ENCODE measurements around the gene RDH5. TPM values are rescaled to one million over a fixed set of nuclear protein-coding genes. Genes with fewer than 3 reads are reported as not detected.

Gene RDH5
- total RNA-seq, 1 donor from 2014 or later, result 11.2 TPM

DNA sequence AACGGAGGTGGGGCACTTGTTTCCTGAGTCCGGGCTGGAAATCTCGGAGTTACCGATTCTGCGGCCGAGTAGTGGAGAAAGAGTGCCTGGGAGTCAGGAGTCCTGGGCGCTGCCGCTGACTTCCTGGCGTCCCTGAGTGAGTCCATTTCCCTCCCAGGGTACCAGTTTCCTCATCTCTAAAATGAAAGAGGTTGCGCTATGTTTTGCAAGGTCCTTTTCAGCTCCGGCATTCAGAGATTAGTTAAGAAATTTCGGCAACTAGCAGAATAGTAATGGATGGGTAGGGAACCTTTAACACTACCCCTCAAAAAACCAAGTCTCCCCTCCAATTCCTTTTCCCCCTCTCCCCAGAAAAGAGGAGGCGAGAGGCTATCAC, 3.6 kb upstream of the RDH5 start:
- H3K36me3 Mint-ChIP-seq, result no peaks in the 10 kb centered on the region
- peaks cover 24% of the 10 kb centered on the region for H3K27me3 Mint-ChIP-seq (ENCODE audit: low read depth)
- no peak for DNase-seq (ENCODE audit: low spot score in 2 of 2, unreplicated experiment in 2 of 2)
- H3K9me3 Mint-ChIP-seq, result no peaks in the 10 kb centered on the region
- H3K4me1 Mint-ChIP-seq, result peaks cover 34% of the 10 kb centered on the region
- H3K27ac Mint-ChIP-seq, result peak overlapping the region; percentile 98
- TF ChIP-seq, protein P1, sequence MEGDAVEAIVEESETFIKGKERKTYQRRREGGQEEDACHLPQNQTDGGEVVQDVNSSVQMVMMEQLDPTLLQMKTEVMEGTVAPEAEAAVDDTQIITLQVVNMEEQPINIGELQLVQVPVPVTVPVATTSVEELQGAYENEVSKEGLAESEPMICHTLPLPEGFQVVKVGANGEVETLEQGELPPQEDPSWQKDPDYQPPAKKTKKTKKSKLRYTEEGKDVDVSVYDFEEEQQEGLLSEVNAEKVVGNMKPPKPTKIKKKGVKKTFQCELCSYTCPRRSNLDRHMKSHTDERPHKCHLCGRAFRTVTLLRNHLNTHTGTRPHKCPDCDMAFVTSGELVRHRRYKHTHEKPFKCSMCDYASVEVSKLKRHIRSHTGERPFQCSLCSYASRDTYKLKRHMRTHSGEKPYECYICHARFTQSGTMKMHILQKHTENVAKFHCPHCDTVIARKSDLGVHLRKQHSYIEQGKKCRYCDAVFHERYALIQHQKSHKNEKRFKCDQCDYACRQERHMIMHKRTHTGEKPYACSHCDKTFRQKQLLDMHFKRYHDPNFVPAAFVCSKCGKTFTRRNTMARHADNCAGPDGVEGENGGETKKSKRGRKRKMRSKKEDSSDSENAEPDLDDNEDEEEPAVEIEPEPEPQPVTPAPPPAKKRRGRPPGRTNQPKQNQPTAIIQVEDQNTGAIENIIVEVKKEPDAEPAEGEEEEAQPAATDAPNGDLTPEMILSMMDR (IDR thresholded peaks at IDR 0.05; ENCODE audit: unreplicated experiment), result no peak
- peak overlapping the region; percentile 93 for H3K4me3 Mint-ChIP-seq

DNA sequence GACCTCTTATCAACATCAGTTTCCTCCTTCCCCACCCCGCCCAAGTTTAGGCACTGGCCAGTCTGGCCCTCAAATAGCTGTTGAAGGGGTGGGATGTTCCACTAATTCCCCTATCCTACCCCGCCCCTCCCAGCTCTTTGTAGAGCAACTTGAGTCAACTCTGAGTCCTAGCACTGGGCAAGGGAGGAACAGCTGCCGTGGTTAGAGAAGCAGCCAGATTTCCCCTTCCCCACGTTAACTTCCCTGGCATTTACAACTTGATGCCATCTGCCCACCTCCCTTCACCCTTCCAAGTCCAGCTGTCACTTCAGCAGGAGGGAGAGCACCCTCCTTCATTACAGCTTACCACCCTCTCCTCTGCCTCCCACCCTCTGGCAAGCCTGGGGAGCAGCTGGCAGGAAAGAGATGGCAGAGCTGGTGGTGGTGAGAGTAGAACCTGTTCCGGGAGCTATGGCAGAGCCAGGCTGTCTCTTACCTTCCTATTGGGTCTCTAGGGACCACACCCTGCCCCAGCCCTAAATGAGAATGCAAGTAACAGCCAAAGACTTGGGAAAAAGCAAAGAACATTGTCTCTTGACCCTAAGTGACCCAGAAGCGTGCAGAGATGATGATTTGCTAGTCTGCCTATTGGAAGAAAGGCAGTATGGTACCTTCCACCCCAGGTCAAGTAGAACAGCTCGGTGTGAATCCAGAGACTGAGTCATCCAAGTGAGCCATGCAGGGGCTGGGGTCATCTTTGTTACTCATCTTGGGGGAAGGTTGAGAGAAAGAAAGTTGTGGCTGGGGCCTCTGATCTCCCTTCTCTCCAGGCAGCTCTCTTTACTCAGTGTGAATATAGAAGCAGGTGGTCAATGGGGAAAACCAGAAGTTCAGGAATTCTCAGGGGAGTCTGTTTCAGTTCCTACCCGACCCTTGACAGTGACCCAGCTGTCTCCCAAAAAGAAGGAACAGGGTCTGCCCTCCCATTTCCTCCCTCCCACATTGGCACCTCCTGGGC, 2.9 kb upstream of the RDH5 start:
- peak overlapping the region; percentile 68 for H3K27ac Mint-ChIP-seq
- H3K9me3 Mint-ChIP-seq, result no peaks in the 10 kb centered on the region
- TF ChIP-seq, protein P1 (IDR thresholded peaks at IDR 0.05; ENCODE audit: unreplicated experiment), result no peak
- DNase-seq (ENCODE audit: low spot score in 2 of 2, unreplicated experiment in 2 of 2), result no peak
- H3K4me1 Mint-ChIP-seq, result peaks cover 34% of the 10 kb centered on the region
- H3K36me3 Mint-ChIP-seq, result no peaks in the 10 kb centered on the region
- peak overlapping the region; percentile 93 for H3K4me3 Mint-ChIP-seq
- H3K27me3 Mint-ChIP-seq (ENCODE audit: low read depth), result peaks cover 17% of the 10 kb centered on the region

DNA sequence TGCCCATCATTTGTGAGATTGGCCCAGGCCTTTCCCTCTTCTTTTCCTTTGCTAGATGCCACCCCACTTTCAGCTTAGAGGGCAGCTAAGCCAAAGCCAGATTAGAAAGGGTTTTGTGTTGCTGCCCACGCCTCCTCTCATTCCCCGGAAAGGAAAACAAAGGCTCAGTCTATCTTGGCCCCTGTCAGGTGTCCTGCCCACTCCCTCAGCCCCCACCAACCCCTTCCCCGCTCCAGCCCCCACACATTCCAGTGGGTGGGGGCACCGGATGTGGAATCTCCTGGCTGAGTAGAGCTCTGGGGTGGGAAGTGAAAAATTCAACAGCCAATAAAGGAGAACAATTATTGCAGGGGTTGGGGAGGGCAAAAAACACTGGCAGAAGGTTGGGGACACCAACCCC, 2.2 kb upstream of the RDH5 start:
- H3K9me3 Mint-ChIP-seq, result no peaks in the 10 kb centered on the region
- peak overlapping the region; percentile 68 for H3K27ac Mint-ChIP-seq
- peaks cover 11% of the 10 kb centered on the region for H3K27me3 Mint-ChIP-seq (ENCODE audit: low read depth)

DNA sequence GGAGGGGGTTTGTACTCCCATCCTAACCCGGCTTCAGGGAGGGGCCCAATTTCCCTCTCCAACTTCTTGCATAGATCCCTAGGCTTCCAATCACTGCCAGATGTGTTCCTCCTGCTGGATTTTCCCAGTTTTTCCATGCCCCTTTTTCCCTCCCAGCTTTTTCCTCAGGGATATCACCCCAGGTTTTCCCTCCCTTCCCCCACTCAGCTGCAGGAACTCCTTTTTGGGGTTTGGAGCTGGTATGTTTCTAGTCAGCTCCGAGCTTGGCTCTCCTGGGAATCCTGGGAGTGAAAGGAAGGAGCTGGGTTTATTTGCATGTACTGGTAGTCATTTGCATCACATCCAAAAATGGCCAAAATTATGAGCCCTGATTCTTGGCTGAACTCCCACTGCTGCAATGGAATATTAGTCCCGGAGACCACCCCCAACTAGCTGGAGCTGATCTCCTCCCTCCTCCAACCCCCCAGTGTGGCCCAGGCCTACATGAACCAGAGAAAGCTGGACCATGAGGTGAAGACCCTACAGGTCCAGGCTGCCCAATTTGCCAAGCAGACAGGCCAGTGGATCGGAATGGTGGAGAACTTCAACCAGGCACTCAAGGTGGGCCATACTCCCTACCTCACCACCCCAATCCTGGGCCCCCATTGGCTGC, 1.4 kb upstream of the RDH5 start:
- no peak overlapping the region for H3K4me3 Mint-ChIP-seq
- peaks cover 34% of the 10 kb centered on the region for H3K4me1 Mint-ChIP-seq
- DNase-seq (ENCODE audit: low spot score in 2 of 2, unreplicated experiment in 2 of 2), result no peak
- TF ChIP-seq, protein P1 (IDR thresholded peaks at IDR 0.05; ENCODE audit: unreplicated experiment), result no peak
- no peaks in the 10 kb centered on the region for H3K36me3 Mint-ChIP-seq
- H3K27ac Mint-ChIP-seq, result no peak overlapping the region
- H3K9me3 Mint-ChIP-seq, result no peaks in the 10 kb centered on the region
- peaks cover 5% of the 10 kb centered on the region for H3K27me3 Mint-ChIP-seq (ENCODE audit: low read depth)

More for the DNA sequence above, 2.2 kb upstream of the RDH5 start:
- DNase-seq (ENCODE audit: low spot score in 2 of 2, unreplicated experiment in 2 of 2), result no peak
- Mint-ChIP-seq H3K36me3 (no peaks in the 10 kb centered on the region), H3K4me1 (peaks cover 34% of the 10 kb centered on the region), H3K4me3 (peak overlapping the region; percentile 93)
- TF ChIP-seq, protein P1 (IDR thresholded peaks at IDR 0.05; ENCODE audit: unreplicated experiment), result no peak

DNA sequence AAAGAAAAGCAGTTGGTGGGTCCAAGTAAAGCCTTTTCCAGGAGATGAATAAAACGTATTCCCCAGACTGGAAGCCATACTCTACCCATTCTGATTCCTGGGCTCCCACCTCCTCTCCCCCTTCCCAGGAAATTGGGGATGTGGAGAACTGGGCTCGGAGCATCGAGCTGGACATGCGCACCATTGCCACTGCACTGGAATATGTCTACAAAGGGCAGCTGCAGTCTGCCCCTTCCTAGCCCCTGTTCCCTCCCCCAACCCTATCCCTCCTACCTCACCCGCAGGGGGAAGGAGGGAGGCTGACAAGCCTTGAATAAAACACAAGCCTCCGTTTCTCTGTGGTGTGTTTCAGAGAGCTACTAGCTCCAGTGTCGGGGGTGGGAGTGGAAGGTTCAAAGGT, 822 bp upstream of the RDH5 start:
- Mint-ChIP-seq H3K4me1 (peaks cover 34% of the 10 kb centered on the region), H3K27me3 (ENCODE audit: low read depth) (peaks cover 4% of the 10 kb centered on the region), H3K27ac (no peak overlapping the region), H3K9me3 (no peaks in the 10 kb centered on the region), H3K36me3 (no peaks in the 10 kb centered on the region), H3K4me3 (no peak overlapping the region)
- TF ChIP-seq, protein P1 (IDR thresholded peaks at IDR 0.05; ENCODE audit: unreplicated experiment), result no peak
- no peak for DNase-seq (ENCODE audit: low spot score in 2 of 2, unreplicated experiment in 2 of 2)
